Astrocyte of the spinal cord (primary cell): ENCODE results near the gene NTHL1.

ENCODE experiments used
- DNase-seq: peaks from one replicate; pipeline ENCODE4 v3.0.0; 2011; ENCODE audit warnings: low read depth, low spot score
- H3K4me3 ChIP-seq: 2 replicates; pipeline ENCODE4 v1.5.1; 2011; ENCODE audit warnings: low read depth, mild to moderate bottlenecking, low read length, moderate library complexity
- CTCF ChIP-seq: IDR thresholded peaks from 2 replicates; pipeline ENCODE4 v1.5.1; 2012; ENCODE audit warnings: low read depth, mild to moderate bottlenecking, low read length, inconsistent platforms
- in situ Hi-C: cut with HindIII; loops from 2 replicates; pipeline ENCODE4 v1.10.0; 2017; ENCODE audit warnings: low sequenced_read_pairs

Gene NTHL1

GRCh38 chr16:2043667-2044451, 3.8 kb downstream of the NTHL1 start:
- no peak overlapping the region for H3K4me3 ChIP-seq
- in situ Hi-C loops: no loop called here
- no peak for TF ChIP-seq CTCF
- DNase-seq: no peak

DNA sequence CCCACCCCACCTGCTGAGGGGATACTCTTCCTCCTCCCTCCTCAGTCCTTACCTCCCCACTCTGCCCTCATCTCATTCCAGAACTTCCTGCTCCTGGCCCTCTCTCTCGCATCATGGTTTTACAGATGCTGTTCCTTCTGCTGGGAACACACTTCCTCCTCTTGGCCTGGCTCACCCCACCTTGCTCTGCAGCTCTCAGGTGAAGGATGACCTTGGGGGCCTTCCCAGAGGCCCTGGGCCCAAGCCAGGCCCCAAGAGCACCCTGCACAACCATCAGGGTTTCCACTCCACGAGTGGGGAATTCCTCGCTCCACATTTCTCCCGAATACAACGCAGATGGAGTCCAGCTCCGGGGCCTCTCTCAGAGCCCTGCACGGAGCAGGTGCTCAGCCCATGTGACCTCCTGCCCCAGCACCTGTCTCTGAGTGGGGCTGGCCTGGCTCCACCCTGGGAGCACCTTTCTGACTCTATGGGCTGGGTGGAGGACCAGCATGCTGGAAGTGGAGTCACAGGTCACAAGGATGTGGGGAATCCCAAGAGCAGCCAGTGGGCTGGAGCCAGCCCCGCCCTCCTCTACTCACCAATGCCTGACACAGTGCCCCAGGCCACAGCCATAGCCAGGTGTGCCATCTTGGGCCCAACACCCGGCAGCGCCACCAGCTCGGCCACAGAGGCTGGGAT, 4.5 kb downstream of the NTHL1 start:
- TF ChIP-seq CTCF: no peak
- H3K4me3 ChIP-seq: no peak overlapping the region
- DNase-seq: no peak
- in situ Hi-C loops: no loop called here

DNA sequence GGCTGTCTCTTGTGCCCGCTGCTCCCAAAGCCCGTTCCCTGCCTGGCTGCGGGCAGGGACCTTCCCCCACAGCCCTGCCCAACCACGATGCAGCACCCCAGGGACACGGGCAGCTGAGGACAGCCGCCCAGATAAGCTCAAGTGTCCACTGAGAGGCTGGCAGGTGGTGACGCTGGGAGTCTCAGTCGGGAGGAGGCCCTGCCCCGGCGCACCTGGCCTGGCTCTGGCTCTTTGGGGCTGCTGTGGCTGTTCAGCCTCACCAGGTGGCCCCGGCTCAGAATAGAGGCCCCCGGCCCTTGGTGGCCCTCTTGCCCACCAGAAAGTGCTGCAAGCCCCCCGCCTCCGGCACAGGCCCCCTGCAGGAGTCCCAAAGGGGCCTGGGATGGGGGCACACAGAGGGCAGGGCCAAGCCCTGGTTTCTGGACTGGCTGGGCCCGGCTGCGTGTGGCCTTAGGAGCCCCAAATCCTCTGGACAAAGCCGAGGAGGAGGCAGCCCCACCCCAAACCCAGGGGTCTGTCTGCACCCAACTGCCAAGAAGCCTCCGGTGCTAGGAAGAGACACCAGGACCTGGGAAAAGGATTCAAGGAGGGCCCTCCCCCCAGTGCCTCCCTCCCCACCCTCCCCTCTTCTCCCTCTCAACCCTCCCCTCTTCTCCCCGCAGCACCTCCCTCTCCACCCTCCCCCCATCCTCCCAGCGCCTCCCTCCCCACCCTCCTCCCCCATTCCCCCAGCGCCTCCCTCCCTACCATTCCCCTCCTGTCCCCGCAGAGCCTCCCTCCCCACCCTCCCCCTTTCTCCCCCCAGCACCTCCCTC, 5.3 kb downstream of the NTHL1 start:
- in situ Hi-C loops: no loop called here
- no peak for TF ChIP-seq CTCF
- DNase-seq: no peak
- no peak overlapping the region for H3K4me3 ChIP-seq

- TF ChIP-seq CTCF: no peak
- DNase-seq: peak; percentile 43
- no peak overlapping the region for H3K4me3 ChIP-seq
- in situ Hi-C loops: no loop called here
These were observed 6.7 kb downstream of the NTHL1 start for GRCh38 chr16:2040787-2041522.

- TF ChIP-seq CTCF: no peak
- H3K4me3 ChIP-seq: no peak overlapping the region
- in situ Hi-C loops: no loop called here
- DNase-seq: no peak
These were observed 7.4 kb downstream of the NTHL1 start for GRCh38 chr16:2040041-2040786.
